Right ventricle myocardium inferior (tissue), 1 donor: ENCODE results near the gene TSPOAP1. TPM values are rescaled to one million over a fixed set of nuclear protein-coding genes. Genes with fewer than 3 reads are reported as not detected.

Experiments
- ATAC-seq: fragments of 200-7000 bp; cut with Tn5 transposase; one replicate; pipeline ENCODE4 v1.9.1; 2020; ENCODE audit warnings: mild to moderate bottlenecking, moderate library complexity
- DNase-seq: peaks from one replicate; pipeline ENCODE4 v3.0.0; 2021; ENCODE audit errors: missing footprints
- intact Hi-C: fragments of 100-400 bp; cut with DNase I; formaldehyde crosslinking; loops from one replicate; pipeline ENCODE4 v1.11.0; 2022
- total RNA-seq: library from RNA; stranded (reverse); fragmentation: NEBNext Ultra II Directional; extraction: Animal tissue kit (Norgen Biotek cat#: 25700); gene quantifications from one replicate; pipeline ENCODE4 v1.2.1, GENCODE V29; 2021
- donor health status: DM: no; HTN: yes; CAD: no; lungs with severe emphysema.

The TSPOAP1 gene
- total RNA-seq, 1 donor from 2014 or later, result 12.1 TPM

- DNase-seq, result no peak
- intact Hi-C loops, result no loop called here
- no peak for ATAC-seq
These were observed 34.6 kb downstream of the TSPOAP1 start for GRCh38 chr17:58294034-58294433.

GRCh38 chr17:58291246-58291645 lies 37.3 kb downstream of the TSPOAP1 start:
- ATAC-seq (no peak), DNase-seq (no peak)
- intact Hi-C loops, result no loop called here

- ATAC-seq (no peak), DNase-seq (no peak)
- intact Hi-C loops, result no loop called here
These were observed 38.7 kb downstream of the TSPOAP1 start for GRCh38 chr17:58289869-58290268.

GRCh38 chr17:58285422-58285810 lies 43.2 kb downstream of the TSPOAP1 start:
- DNase-seq (no peak), ATAC-seq (no peak)
- intact Hi-C loops, result no loop called here

- ATAC-seq, result no peak
- intact Hi-C loops, result no loop called here
- DNase-seq, result no peak
These were observed 43.8 kb downstream of the TSPOAP1 start for GRCh38 chr17:58284613-58285421.

- ATAC-seq (no peak), DNase-seq (no peak)
- intact Hi-C loops, result no loop called here
These were observed 44.7 kb downstream of the TSPOAP1 start for GRCh38 chr17:58283674-58284612.

- intact Hi-C loops, result no loop called here
- DNase-seq, result no peak
- no peak for ATAC-seq
These were observed 46.2 kb downstream of the TSPOAP1 start for GRCh38 chr17:58282442-58282841.

- DNase-seq (no peak), ATAC-seq (no peak)
- intact Hi-C loops, result no loop called here
These were observed 47.0 kb downstream of the TSPOAP1 start for GRCh38 chr17:58281511-58282011.

GRCh38 chr17:58280480-58281217 lies 47.9 kb downstream of the TSPOAP1 start, which contains the start of gene MPO:
Gene MPO, minus strand, starts transcription at chr17:58280935. Its CDS starts 177 bp downstream, at chr17:58280758.
- no peak for ATAC-seq
- DNase-seq, result no peak
- intact Hi-C loops, result no loop called here

GRCh38 chr17:58279736-58280479 lies 48.7 kb downstream of the TSPOAP1 start:
- no peak for DNase-seq
- no peak for ATAC-seq
- intact Hi-C loops, result no loop called here

- DNase-seq (peak; percentile 87), ATAC-seq (peak; percentile 85)
- intact Hi-C loops, result no loop called here
These were observed 49.4 kb downstream of the TSPOAP1 start for GRCh38 chr17:58279016-58279711.

- DNase-seq (peak; percentile 74), ATAC-seq (peak; percentile 86)
- intact Hi-C loops, result no loop called here
These were observed 50.0 kb downstream of the TSPOAP1 start for GRCh38 chr17:58278661-58279015.

- ATAC-seq (no peak), DNase-seq (peak; percentile 76)
- intact Hi-C loops, result no loop called here
These were observed 50.6 kb downstream of the TSPOAP1 start for GRCh38 chr17:58277802-58278595.

- ATAC-seq (no peak), DNase-seq (no peak)
- intact Hi-C loops, result no loop called here
These were observed 51.3 kb downstream of the TSPOAP1 start for GRCh38 chr17:58277107-58277801.

- ATAC-seq (no peak), DNase-seq (no peak)
- intact Hi-C loops, result no loop called here
These were observed 52.2 kb downstream of the TSPOAP1 start for GRCh38 chr17:58276423-58276822.

GRCh38 chr17:58275417-58275816 lies 53.2 kb downstream of the TSPOAP1 start:
- ATAC-seq, result no peak
- intact Hi-C loops, result no loop called here
- no peak for DNase-seq
